NCI-H128 (cell line): ENCODE results near the gene TENM4.

ENCODE experiments used
- DNase-seq: peaks from one replicate; lab custom pipeline; 2025; ENCODE audit not compliant: unreplicated experiment; lab: John Stamatoyannopoulos, UW

TENM4 gene

DNA sequence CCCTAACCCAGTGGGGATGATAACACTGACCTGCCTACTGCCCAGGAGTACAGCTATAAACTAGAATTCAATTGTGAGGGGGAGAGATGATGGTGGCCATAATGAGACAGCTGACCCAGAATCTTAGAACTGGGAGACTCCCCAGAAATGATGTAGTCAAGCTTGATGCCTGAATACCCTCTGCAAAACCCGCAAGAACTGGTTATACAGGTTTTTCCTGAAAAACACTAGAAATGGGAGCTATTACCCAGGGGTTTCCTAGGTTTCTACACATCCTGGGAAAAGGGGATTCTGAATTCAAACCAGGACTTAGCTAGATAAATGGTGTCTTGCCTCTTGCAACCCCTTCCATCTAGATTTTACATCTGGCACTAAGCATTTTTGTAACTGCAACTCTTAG is 752.4 kb downstream of the TENM4 start:
- DNase-seq: no peak

DNA sequence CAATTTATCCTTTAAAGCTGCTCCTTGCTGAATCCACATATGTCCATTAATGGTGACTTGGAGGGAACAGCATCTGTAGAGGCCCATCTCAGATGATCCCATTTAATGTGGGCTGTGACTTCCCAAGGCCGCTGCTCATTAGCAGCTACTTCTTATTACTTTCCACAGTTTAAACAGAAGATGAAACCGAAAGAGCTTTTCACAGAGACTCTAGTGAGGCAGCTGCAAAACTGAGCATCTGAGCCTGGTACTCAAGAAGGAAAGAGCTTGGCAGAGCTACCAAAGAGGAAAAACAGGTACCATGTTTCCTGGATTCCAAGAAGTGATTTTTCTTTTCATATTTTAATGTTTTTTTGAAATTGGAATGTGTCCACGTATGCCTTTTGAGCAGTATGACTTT is 755.7 kb downstream of the TENM4 start:
- DNase-seq: no peak

DNA sequence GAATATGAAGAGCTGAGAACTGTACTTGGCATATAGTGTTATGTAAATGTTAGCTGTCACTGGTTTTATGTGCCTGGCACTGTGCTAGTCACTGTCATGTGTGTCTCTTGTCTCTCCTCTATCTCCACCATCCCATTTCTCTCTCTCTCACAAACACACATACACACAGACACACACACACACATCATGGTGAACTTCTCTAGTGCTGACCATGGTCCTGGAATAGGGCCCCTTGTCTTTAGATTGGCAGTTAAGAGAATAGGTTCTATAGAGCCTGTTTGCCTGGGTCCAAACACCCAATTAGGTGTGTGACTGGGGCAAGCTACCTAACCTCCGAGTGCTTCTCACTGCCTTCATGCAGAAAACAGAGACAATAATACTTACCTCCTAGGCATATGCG is 756.5 kb downstream of the TENM4 start:
- DNase-seq: no peak

DNA sequence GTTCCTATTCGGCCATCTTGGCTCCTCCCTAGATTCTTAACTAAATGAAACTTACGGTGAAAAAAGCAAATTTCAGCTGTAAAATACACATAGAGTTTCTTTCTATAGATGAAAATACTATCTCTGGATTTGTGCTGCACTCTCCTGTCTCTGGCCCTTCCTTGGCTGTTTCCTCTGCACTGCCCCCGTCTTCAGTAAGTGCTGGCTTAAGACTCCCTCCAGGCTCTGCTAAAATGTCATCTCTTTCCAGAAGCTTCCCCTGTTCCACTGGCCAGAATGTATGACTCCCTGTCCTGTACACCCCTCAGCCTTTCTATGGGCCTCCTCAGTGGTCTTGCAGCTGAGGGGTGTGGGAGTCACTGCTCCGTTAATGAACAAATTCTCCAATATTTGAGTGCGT is 757.1 kb downstream of the TENM4 start:
- no peak for DNase-seq

DNA sequence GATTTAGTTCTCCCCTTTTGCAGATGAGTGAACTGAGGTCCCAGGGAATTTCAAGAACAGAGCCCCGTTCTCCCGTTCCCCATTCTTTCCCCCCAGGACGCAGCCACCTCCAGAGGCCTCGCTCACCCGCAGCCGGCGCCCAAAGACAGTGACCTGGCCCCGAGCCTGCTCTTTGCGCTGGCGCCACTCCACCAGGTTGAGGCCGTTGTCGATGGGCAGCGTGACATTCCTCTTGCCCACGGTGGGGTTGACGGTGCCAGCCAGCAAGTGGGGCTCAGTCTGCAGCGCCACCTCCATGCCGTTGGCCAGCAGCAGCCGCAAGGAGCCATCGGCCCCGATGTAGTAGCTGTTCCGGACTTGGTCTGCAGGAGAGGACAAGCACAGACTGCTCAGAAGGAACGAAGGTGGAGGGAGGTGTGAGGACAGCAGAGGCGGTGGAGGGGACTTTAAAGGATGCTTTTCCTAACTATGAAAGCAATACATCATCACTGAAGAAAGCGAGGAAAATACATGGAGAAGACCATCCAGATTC is 764.7 kb downstream of the TENM4 start:
- DNase-seq: no peak

DNA sequence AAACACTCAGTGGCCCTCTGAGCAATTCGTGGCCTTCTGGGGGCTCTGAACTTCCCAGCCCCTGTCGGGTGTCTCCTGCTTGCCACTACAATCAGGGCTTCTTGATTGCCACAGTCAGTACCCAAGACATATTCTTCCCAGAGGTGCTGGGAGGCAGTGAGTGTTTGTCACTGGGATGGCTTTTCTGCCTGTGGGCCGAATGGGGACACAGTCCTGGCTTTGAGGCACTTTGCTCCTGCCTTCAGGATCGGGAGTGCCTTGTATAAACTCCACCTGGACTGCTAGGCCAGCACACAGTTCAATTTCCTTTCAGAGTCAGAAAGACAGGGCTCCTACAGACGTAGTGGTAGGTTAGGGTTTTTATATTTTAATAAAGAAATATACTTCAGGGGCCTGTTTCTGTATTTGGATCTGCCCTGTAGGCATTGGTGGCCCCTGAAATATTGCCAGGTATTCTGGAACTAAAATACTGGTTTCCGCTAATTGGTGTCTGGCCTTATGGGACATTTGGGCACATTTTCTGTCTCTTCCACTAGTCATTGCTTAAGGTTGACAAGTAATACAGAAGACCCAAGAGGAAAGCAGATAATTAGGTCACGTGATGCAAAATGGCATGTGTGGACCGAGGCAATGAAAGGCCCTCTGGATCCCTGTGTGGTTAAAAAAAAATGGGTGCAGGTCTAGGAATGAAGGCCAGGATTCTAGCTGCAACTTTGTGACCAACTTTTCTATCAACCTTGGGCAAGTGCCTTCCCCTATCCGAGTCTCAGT is 767.8 kb downstream of the TENM4 start:
- no peak for DNase-seq

DNA sequence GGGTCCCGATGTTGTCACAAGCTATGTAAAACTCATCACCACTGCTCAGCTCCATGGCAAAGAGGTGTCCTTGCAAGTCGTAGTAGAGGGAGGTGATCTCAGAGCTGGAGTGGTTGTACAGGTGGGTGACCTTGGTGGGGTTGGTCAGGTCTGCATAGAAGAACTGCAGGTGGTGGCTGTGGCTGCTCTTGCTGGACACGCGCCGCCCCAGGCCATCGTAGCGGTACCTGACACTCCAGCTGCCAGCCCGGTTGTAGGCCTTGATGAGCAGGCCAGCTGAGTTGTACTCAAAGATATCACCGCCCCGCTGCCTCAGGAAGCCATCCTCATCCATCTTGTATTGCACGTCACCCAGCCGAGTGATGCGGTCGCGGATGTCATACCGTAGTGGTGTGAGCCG is 771.6 kb downstream of the TENM4 start:
- DNase-seq: no peak

DNA sequence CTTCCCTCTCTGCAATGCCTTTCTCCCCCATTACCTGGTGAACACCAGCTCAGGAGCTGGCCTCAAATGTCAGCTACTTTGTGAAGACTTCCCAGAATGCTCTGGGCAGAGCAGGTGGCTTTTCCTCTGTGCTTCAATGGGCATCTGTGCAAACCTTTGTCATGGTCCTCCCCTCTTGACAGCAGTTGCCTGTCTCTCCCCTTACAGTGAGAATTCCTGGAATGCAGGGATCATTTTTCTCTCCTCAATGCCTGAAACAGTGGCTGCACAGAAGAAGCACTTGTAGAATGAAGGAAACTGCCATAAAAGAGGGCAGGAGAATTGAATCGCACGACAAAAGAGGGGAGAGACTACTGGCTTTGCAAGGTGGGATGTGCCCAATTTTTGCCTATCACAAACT is 773.4 kb downstream of the TENM4 start:
- no peak for DNase-seq

DNA sequence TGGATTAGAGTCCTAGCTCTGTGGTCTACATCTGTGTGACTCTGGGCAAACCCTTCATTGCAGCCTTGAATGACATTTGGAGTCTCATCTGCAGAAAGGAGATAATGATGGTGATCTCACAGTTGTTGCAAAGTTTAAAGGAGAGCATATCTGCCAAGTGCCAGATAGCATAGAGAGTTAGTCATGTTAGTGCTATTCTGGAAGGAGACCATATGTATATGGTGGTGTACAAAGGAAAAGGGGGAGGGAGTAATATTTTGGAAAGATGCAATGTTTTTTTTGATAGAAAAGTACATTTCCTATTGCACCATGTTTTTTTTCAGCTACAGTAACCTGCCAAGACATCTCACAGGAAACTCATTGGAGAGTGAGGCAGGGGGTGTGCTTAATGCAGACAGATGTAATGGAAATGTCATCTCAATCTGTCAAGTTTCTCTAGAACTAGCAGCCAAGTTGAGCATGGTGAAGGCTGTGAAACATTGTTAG is 774.1 kb downstream of the TENM4 start:
- DNase-seq: no peak

DNA sequence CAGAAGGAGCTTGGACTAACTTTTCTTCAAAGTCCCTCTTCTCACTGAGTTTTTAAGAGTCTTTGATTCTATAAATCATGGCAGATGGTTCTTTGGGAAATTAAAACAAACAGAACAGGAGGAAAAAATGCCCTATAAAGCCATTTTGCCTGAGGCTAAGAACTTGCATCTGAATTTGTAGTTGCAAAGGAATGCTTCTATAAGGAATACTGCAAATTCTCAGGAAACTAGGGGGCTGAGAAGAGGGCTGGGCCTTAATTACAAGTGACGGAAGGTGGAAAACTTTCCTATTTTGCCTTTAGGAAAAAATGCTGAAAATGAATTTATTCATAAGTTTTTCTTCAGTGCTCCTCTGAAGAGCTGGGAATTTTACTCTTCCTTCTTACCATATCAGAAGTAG is 776.2 kb downstream of the TENM4 start:
- DNase-seq: no peak

DNA sequence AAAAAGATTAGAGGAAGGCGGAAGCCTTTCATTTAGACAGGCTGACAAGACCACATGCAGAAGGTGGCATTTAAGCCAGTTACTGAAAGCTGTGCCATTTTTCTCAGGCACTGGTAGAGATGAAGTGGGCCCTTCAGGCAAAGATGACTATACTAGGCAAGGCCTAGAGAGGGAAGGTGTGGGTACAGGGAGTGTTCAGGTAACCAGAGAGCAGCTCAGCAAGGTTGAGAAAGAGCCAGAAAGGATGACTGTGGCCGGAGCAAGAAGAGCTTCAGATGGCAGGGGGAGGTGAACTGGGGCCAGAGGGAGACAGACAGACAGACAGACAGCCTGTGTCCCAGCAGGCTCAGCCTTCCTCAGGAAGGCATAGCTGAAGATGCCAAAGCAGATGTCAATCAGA is 778.0 kb downstream of the TENM4 start:
- DNase-seq: no peak

DNA sequence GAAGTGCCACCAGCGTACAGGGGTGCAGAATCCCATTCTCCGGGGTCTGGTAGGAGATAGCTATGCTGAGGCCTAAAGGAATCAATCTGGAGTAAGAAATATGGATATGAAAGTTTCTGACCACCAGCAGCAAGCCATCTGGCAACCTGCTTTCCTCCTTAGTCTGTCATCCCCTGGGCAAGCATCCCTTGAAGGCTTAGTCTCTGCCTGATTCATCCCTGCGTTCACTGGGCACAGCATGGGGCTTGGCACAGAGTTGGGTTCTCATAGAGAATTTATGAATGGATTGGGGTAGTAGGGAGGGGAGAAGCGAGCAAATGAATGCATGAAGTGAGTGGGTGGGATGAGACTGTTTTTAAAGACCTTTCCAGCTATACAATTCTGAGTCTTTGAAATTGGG is 780.4 kb downstream of the TENM4 start:
- DNase-seq: no peak

DNA sequence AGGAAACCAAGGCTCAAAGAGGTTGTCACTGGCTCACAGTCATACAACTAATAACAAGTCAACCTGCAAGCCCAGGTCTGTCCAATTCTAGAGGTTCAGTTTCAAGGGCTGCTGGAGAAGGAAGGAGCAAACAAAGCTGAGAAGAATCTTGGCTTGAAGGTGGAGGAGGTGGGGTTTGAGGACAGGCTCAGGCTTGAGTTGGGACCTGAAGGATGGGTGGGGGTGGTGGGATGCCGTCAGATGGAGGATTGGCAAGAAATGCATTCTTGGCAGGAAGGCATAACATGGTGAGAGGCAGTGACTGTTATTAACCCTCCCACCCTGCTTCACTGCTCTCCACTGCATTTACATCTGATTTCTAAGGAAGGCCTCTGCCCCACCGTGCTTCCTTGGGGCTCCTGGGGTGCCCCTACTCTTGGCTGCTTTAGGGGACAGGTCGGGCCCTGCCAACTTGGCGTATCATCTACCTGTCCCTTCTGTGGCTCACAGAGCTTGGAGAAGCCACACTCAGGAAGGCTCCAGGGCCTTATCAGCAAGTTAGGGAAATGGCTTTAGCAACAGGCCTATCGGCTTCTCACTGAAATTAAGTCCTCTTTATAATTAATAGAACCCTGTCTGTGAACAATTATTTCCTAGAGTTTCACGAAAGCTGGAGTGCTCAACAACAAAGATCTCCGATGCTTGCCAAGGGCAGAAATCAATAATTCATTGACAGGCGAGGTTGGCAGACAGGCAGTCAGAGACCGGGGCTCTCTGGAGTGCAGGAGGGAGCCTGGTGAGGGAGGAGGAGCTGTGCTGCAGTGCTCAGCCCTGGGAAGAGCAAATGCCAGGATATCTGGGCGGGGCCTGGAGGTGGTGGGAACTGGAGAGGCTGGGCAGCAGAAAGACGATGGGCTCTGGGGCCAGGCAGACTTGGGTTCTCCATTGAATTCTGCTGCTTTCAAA is 781.2 kb downstream of the TENM4 start:
- no peak for DNase-seq

DNA sequence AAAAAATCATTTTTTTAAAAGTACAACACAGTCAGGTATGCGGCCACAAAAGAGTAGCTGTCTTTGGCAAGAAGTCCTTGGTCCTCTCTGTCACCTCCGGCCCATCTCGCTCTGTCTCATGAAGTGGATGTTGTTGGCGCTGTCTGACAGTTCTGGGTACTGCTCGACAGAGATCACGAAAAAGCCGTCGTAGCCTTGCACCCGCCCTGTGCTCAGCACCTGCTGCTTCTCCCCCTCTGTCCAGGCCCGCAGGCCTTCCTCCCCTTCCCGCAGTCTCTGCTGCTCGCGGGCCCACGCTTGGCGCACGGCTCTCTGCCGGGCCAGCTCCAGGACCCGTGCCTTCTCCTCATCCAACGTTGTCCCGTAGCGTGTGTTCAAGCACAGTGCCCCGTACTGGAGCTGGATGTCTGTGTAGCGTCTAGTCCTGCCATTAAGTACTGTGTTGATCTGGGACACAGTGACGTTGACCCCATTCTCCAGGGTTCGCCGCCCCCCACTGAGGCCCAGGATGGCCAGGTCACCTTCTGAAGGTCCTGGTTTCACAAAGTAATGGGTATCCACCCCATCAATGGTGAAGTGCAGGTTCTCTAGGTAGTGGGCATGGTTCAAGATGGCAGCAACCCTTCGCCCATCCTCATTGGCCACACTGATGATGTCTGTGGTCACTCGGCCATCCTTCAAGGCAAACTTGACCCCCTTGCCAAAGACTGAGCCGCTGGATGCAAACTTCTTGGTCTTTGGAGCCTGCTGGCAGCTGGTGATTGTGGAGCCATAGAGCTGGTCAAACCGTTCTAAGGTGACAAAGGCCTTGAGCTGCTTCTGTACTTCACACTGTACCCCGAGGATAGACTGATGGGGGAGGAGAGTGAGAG is 782.6 kb downstream of the TENM4 start:
- DNase-seq: no peak

DNA sequence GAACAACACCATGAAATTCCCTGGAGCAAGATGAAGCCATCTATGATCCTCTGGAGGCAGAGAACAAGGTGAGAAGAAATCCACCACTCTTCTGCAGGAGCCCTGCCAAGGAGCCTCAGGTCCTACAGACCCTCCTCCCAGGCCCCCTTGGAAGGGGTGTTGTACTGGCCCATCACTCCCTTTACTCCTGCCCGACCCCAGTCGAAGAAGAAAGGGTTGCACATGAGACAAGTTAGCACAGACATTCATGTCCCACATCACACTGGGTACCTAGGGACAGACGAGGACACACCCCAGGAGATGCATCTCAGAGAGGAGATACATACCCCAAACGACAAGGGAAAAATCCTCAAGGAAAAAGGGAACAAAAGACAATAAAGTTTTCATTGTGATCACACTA is 783.4 kb downstream of the TENM4 start:
- no peak for DNase-seq

DNA sequence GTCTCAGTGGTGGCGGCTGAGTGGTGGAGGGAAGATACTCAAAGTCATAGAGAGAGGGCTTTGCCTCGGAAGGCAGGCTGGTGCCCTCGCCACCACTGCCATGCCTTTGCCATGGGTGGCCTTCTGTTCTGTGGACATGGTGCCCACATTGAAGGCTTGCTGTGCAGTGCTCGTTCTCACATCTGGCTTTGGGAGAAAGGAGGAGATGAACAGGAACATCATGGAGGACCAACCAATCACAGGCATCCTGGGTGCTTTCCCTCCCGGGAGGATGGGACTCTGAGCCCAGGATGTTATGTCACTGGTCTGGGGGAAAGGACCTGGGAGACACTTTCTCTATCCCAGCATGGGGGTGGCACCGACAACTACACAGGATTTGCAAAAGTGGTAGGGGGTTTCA is 783.8 kb downstream of the TENM4 start:
- DNase-seq: no peak

DNA sequence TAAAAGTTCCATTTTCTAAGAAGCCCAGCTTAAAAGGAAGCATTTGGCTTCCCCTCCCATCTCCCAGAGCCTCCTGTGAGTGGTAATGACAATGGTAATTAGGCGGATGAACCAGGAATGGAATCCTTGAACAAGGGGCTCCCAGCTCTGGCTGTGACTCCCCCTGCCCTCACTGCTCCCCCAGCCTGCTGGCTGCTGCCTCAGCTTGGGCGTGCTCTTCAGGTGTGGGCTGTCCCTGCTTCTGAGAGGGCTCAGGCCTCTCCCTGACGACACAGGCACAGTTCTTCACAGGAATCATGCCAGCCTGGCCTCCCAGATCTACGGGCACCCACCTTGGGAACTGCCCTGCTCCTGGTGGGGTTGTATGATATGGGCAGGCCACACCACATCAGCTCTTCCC is 784.5 kb downstream of the TENM4 start:
- no peak for DNase-seq

DNA sequence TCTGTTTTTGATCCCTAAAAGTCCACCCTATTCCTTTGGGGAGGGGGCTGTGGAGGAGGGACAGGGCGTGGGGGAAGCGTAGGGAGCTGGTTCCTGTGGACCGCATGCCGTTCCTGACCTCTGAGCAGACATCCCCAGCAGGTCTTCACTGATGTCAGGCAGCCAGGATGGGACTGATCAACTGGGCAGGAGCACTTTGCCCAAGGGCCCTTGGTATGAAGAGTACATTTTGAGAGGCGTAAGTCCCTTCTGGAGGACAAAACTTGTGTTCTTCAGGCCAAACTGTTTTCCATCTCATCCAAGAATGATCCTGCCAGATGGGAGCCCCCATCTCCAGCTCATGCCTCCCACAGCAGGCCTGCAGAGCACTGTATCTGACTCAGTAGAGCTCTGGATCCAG is 785.3 kb downstream of the TENM4 start:
- DNase-seq: no peak

DNA sequence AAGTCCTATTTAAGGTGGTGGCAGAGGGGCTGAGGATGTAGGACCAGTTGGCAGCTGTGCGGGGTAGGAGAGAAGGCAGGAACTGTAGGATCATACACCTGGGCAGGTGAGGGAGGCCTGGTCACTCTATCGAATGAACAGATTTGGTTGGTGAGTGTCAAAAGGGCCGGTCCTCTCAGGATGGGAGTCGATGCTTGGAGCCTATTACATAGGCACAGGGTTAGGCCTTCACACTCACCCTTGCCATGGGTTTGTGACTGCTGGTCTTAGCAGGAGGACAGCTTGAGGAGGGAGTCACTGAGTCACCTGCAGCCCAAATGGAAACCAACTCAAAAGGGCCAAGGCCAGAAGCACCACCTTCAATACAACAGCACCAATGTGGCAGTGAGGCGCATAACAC is 786.0 kb downstream of the TENM4 start:
- no peak for DNase-seq

DNA sequence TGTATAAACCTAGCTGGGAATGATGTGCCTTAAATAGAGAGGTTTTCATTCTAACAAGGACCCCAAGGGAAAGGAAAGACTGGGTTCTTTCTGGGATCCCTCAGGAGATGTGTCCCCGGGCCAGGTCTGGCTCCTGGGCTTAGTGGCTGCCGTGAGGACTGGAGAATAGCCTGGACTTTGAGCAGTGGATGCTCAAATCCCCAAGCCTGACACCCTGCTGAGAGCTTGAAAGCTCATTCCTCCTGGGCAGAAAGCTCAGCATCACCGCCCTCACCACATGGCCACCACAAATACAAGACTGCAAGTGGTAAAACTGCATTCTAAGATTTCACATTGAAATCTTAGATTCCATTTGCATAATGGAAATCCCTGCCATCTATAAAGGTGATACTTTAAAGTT is 786.8 kb downstream of the TENM4 start:
- DNase-seq: no peak

DNA sequence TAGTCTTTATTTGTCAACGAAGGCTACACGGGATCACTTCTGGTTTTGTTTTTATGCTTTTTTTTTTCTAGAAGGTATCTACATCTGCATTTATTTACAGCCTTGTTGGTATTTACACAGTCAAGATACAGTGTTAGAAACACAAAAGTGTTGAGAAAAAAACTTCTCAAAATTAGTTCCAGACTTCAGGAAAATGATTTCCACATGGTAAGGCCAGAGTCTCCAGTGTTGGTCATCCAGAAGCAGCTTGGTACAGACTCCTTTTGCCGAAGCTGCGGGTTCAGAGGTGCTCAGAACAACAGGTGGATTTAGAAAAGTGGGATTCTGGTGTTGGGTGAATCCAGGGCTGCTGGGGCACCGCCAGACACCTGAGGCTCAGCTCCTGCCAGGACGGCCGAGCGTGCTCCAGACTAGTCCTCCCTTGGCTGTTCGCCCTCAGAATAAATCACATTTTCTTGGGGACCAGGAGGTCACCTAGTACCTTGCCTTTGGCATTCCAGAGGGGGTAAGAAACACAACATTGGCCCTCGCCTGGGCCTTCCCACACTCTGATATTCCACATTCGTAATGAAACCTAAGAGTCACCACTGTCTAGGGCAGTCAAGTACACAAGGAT is 787.4 kb downstream of the TENM4 start:
- no peak for DNase-seq
